IPS-20b (cell line): ENCODE results near the gene TTC27.

Source experiments
- H3K27ac ChIP-seq: one replicate; pipeline ENCODE4 v1.5.1; 2013; ENCODE audit warnings: low read length
- H3K27me3 ChIP-seq: 2 replicates; pipeline ENCODE4 v1.6.1; 2013; ENCODE audit warnings: mild to moderate bottlenecking, low read length, inconsistent platforms; ENCODE audit not compliant: insufficient read depth
- H3K36me3 ChIP-seq: 2 replicates; pipeline ENCODE4 v1.6.1; 2013; ENCODE audit warnings: low read depth, mild to moderate bottlenecking, inconsistent platforms, low read length, moderate library complexity; ENCODE audit not compliant: insufficient read depth
- H3K4me1 ChIP-seq: 2 replicates; pipeline ENCODE4 v1.6.1; 2013; ENCODE audit warnings: mild to moderate bottlenecking, control low read depth, inconsistent platforms, low read length, moderate library complexity; ENCODE audit not compliant: insufficient read depth
- H3K4me3 ChIP-seq: 2 replicates; pipeline ENCODE4 v1.5.1; 2013; ENCODE audit warnings: mild to moderate bottlenecking, low read length, inconsistent platforms
- H3K9ac ChIP-seq: 2 replicates; pipeline ENCODE4 v1.6.1; 2013; ENCODE audit warnings: low read depth, mild to moderate bottlenecking, inconsistent platforms, low read length, moderate library complexity
- H3K9me3 ChIP-seq: 2 replicates; pipeline ENCODE4 v1.6.1; 2013; ENCODE audit warnings: mild to moderate bottlenecking, low read depth, low read length, inconsistent platforms; ENCODE audit not compliant: insufficient read depth

TTC27 gene

GRCh38 chr2:32768387-32769174 is 140.7 kb downstream of the TTC27 start:
- Histone ChIP-seq H3K27ac (no peak overlapping the region), H3K9ac (no peak overlapping the region), H3K27me3 (no peaks in the 10 kb centered on the region), H3K36me3 (no peaks in the 10 kb centered on the region), H3K9me3 (no peaks in the 10 kb centered on the region), H3K4me1 (no peaks in the 10 kb centered on the region), H3K4me3 (no peak overlapping the region)

DNA sequence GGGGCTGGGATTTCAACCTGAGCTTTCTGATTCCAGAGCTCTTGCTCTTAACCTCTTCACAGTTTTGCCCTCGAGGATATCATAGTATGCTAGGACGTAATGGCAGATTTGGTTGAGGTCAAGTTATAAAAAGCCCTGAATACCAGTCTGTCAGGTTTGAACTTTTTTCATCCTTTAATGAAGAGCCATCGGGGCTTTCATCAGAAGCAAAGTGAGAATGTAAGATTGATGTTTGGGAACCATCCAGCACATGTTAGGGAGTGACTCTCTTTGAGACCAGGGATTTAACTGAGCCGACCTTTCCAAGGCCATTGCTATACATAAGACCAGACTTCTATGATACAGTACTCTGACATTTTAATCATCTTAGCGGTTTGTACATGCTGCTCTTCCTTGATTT is 142.5 kb downstream of the TTC27 start:
- no peak overlapping the region for H3K9ac ChIP-seq

DNA sequence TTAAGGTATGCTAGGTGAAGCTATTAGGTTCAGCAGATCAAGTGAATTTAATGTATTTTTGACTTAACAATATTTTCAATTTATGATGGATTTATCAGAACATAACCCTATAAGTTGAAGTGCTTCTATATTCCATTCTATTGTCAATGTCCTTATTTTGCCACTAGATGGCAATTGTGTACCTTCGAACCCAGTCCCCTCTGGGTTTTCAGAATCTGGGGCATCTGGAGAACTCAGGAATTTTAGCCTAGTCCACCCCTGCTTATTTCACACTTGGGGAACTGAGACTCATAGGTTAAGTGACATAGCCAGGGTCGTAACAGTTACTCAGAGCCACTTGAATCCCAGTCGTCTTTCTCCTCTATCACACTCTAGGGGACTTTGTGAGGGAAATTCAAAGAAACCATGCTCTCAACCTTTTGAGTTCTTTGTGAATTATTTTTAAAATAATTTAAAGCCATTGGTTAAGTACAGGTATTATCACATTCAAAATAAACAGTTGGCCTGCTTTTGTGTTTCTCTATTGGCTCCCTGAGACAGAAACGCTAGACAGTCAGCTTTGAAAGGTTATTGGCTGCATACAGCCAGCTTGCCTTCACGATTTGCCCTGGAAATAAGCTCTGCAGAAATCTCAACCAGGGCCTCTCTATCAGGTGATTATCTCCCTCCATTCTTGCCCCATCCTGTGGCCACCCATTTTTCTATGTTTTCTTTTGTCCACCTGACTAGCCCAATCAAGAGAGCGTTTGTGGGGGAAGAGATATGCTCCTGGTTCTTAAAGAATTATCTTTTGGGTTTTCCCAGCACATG is 145.0 kb downstream of the TTC27 start:
- H3K9me3 ChIP-seq, result no peaks in the 10 kb centered on the region
- H3K27me3 ChIP-seq, result no peaks in the 10 kb centered on the region
- no peaks in the 10 kb centered on the region for H3K4me1 ChIP-seq
- H3K4me3 ChIP-seq, result no peak overlapping the region
- H3K27ac ChIP-seq, result no peak overlapping the region
- no peaks in the 10 kb centered on the region for H3K36me3 ChIP-seq
- H3K9ac ChIP-seq, result no peak overlapping the region

More for the DNA sequence above, 142.5 kb downstream of the TTC27 start:
- Histone ChIP-seq H3K4me3 (no peak overlapping the region), H3K27me3 (no peaks in the 10 kb centered on the region), H3K4me1 (no peaks in the 10 kb centered on the region), H3K36me3 (no peaks in the 10 kb centered on the region), H3K27ac (no peak overlapping the region), H3K9me3 (no peaks in the 10 kb centered on the region)

DNA sequence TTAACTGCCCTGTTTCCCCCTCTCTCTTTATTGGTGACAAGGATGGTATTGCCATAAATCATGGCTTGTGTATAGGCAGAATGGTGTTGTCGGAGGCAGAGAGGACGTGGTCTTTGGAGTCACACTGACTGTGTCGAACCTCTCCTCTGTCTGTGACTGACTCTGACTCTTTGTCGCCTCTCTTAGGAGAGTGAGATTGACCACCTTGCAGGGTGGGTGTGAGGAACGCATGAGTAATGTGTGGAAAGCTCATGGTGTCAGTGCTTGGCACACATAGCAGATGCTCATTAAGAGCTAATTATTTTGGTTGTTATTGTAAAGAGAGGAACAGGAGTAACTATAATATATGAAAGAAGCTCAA is 145.6 kb downstream of the TTC27 start:
- Histone ChIP-seq H3K9me3 (no peaks in the 10 kb centered on the region), H3K4me3 (no peak overlapping the region), H3K27ac (no peak overlapping the region), H3K27me3 (no peaks in the 10 kb centered on the region), H3K9ac (no peak overlapping the region), H3K36me3 (peaks cover 2% of the 10 kb centered on the region; the same call in 1 of the 2 replicates), H3K4me1 (no peaks in the 10 kb centered on the region)

DNA sequence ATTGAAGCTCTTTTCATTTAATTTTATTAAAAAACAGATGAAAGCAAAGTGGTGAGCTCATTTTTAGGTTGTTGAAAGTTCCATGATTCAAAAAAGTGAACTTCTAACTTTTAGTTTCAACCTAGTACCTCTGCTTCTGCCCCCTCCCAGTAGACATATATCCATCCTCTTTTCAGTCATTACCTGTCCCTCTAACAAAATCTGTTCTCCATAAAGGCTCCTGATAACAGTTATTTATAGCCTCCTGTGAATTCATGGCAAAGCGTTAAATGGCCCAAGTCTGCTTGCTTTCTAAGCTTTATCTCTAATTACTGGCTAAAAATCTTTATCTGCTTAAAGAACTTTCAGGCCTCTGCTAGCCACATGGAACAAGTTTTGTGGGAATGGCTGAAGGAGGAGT is 148.1 kb downstream of the TTC27 start:
- H3K27ac ChIP-seq, result no peak overlapping the region
- H3K36me3 ChIP-seq, result peaks cover 4% of the 10 kb centered on the region; the same call in 1 of the 2 replicates
- H3K9me3 ChIP-seq, result peaks cover 2% of the 10 kb centered on the region; the same call in 1 of the 2 replicates
- H3K4me1 ChIP-seq, result no peaks in the 10 kb centered on the region
- H3K9ac ChIP-seq, result no peak overlapping the region
- no peaks in the 10 kb centered on the region for H3K27me3 ChIP-seq
- no peak overlapping the region for H3K4me3 ChIP-seq

- Histone ChIP-seq H3K9ac (no peak overlapping the region), H3K36me3 (peaks cover 4% of the 10 kb centered on the region; the same call in 1 of the 2 replicates), H3K4me1 (no peaks in the 10 kb centered on the region), H3K9me3 (peaks cover 8% of the 10 kb centered on the region; the same call in 1 of the 2 replicates), H3K27ac (no peak overlapping the region), H3K4me3 (no peak overlapping the region), H3K27me3 (no peaks in the 10 kb centered on the region)
Observed at GRCh38 chr2:32777714-32778113, 149.9 kb downstream of the TTC27 start.

- no peaks in the 10 kb centered on the region for H3K27me3 ChIP-seq
- H3K27ac ChIP-seq, result no peak overlapping the region
- peaks cover 8% of the 10 kb centered on the region; the same call in 1 of the 2 replicates for H3K9me3 ChIP-seq
- no peak overlapping the region for H3K9ac ChIP-seq
- no peaks in the 10 kb centered on the region for H3K4me1 ChIP-seq
- H3K4me3 ChIP-seq, result no peak overlapping the region
- H3K36me3 ChIP-seq, result peaks cover 4% of the 10 kb centered on the region; the same call in 1 of the 2 replicates
Observed at GRCh38 chr2:32780961-32781360, 153.1 kb downstream of the TTC27 start.

- Histone ChIP-seq H3K4me3 (no peak overlapping the region), H3K9ac (no peak overlapping the region), H3K27me3 (no peaks in the 10 kb centered on the region), H3K27ac (no peak overlapping the region), H3K36me3 (peaks cover 1% of the 10 kb centered on the region; the same call in 1 of the 2 replicates), H3K4me1 (no peaks in the 10 kb centered on the region), H3K9me3 (peaks cover 8% of the 10 kb centered on the region; the same call in 1 of the 2 replicates)
Observed at GRCh38 chr2:32783469-32783868, 155.6 kb downstream of the TTC27 start.

- Histone ChIP-seq H3K36me3 (no peaks in the 10 kb centered on the region; the same call in 1 of the 2 replicates), H3K4me1 (no peaks in the 10 kb centered on the region), H3K4me3 (no peak overlapping the region), H3K9ac (no peak overlapping the region), H3K9me3 (peaks cover 8% of the 10 kb centered on the region; the same call in 1 of the 2 replicates), H3K27ac (no peak overlapping the region), H3K27me3 (no peaks in the 10 kb centered on the region)
Observed at GRCh38 chr2:32783933-32784332, 156.1 kb downstream of the TTC27 start.

DNA sequence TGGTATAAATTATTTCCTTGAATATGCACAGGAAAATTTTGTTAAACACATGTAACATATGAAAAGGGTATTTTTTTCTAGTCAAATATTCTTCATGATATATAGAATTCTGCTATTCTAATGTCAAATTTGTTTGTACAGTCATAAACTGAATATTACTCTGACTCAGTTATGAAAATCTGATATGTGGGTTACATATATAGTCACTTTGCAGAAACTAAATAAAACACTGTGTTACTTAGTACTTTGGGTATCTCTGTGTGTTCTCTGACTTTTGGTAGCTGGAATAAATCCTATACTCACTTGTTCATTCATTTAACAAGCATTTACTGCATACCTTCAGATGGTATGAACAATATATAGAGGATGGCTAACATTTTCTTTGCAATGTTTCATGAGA is 159.4 kb downstream of the TTC27 start:
- Histone ChIP-seq H3K27me3 (no peaks in the 10 kb centered on the region), H3K4me1 (no peaks in the 10 kb centered on the region), H3K9me3 (no peaks in the 10 kb centered on the region), H3K36me3 (no peaks in the 10 kb centered on the region; the same call in 1 of the 2 replicates), H3K9ac (no peak overlapping the region), H3K27ac (no peak overlapping the region), H3K4me3 (no peak overlapping the region)

DNA sequence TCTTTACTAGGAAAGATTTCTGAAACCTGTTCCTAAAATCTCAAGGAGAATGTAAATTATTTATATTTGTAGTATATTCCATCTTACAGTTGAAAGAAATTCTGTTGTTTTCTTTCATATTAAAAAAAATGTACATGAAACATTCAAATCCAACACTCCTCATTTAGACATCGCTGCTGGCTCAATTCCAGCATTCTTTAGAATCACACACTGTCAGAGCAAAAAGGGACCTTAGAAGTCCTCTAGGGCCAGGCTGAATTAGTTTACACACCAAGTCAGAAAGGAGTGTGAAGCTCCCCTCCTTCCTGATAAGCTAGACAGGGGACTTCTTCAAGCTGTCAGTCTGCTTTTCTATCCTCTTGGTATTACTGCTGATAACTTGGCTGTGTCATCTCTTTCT is 160.3 kb downstream of the TTC27 start:
- Histone ChIP-seq H3K9ac (no peak overlapping the region), H3K27me3 (no peaks in the 10 kb centered on the region), H3K4me1 (no peaks in the 10 kb centered on the region)

GRCh38 chr2:32792416-32792815 is 164.6 kb downstream of the TTC27 start:
- no peaks in the 10 kb centered on the region for H3K36me3 ChIP-seq
- H3K9me3 ChIP-seq, result no peaks in the 10 kb centered on the region
- no peak overlapping the region for H3K9ac ChIP-seq
- H3K4me3 ChIP-seq, result no peak overlapping the region
- no peaks in the 10 kb centered on the region for H3K27me3 ChIP-seq
- no peak overlapping the region for H3K27ac ChIP-seq
- no peaks in the 10 kb centered on the region for H3K4me1 ChIP-seq

More for the DNA sequence above, 160.3 kb downstream of the TTC27 start:
- Histone ChIP-seq H3K27ac (no peak overlapping the region), H3K9me3 (no peaks in the 10 kb centered on the region), H3K36me3 (no peaks in the 10 kb centered on the region), H3K4me3 (no peak overlapping the region)
